Measurements from ENCODE around the gene BAZ2A. TPM values are rescaled to one million over a fixed set of nuclear protein-coding genes. Genes with fewer than 3 reads are reported as not detected.

BAZ2A gene
- total RNA-seq, 1 donor from 2014 or later, result 31.4 TPM

- peak; percentile 84 for ATAC-seq
- DNase-seq (ENCODE audit: missing footprints), result peak; percentile 98
- intact Hi-C loops (cut with DNase I), result loop anchor here (2.0 kb wide), 2 partner anchors 88 to 122 kb away; partner anchors contain the start of gene NACA
These were observed 6.8 kb upstream of the BAZ2A start for GRCh38 chr12:56636675-56637540.

- intact Hi-C loops (cut with DNase I), result loop anchor here (2.0 kb wide), 2 partner anchors 89 to 121 kb away; partner anchors contain the start of gene NACA
- peak; percentile 87 for ATAC-seq
These were observed 5.9 kb upstream of the BAZ2A start for GRCh38 chr12:56635806-56636674.

GRCh38 chr12:56634837-56635791 lies 5.0 kb upstream of the BAZ2A start:
- intact Hi-C loops (cut with DNase I), result loop anchor here (5.0 kb wide), 1 partner anchor 43 kb away; no protein-coding TSS in a partner anchor
- DNase-seq (ENCODE audit: missing footprints), result peak; percentile 83

More at GRCh38 chr12:56635806-56636674, 5.9 kb upstream of the BAZ2A start:
- DNase-seq (ENCODE audit: missing footprints), result peak; percentile 91

GRCh38 chr12:56634242-56634836 lies 4.2 kb upstream of the BAZ2A start:
- DNase-seq (ENCODE audit: missing footprints), result no peak
- no peak for ATAC-seq
- intact Hi-C loops (cut with DNase I), result loop anchor here (5.0 kb wide), 1 partner anchor 42 kb away; no protein-coding TSS in a partner anchor

More at GRCh38 chr12:56634837-56635791, 5.0 kb upstream of the BAZ2A start:
- ATAC-seq, result peak; percentile 23

- no peak for ATAC-seq
- intact Hi-C loops (cut with DNase I), result loop anchor here (5.0 kb wide), 1 partner anchor 41 kb away; no protein-coding TSS in a partner anchor
- no peak for DNase-seq (ENCODE audit: missing footprints)
These were observed 3.5 kb upstream of the BAZ2A start for GRCh38 chr12:56633468-56634241.

GRCh38 chr12:56632701-56633467 lies 2.8 kb upstream of the BAZ2A start:
- DNase-seq (ENCODE audit: missing footprints) (no peak), ATAC-seq (no peak)
- intact Hi-C loops (cut with DNase I), result loop anchor here (5.0 kb wide), 1 partner anchor 41 kb away; no protein-coding TSS in a partner anchor

- peak; percentile 23 for ATAC-seq
- peak; percentile 83 for DNase-seq (ENCODE audit: missing footprints)
- intact Hi-C loops (cut with DNase I), result loop anchor here (5.0 kb wide), 1 partner anchor 40 kb away; no protein-coding TSS in a partner anchor
These were observed 1.9 kb upstream of the BAZ2A start for GRCh38 chr12:56631790-56632700.

- DNase-seq (ENCODE audit: missing footprints) (peak; percentile 72), ATAC-seq (peak; percentile 38)
- intact Hi-C loops (cut with DNase I), result loop anchor here (5.0 kb wide), 1 partner anchor 37 kb away; no protein-coding TSS in a partner anchor
These were observed 507 bp downstream of the BAZ2A start for GRCh38 chr12:56629459-56630179.

- intact Hi-C loops (cut with DNase I), result no loop called here
- peak; percentile 89 for DNase-seq (ENCODE audit: missing footprints)
These were observed 1.3 kb downstream of the BAZ2A start for GRCh38 chr12:56628671-56629458.

GRCh38 chr12:56626701-56627100 lies 3.4 kb downstream of the BAZ2A start:
- ATAC-seq, result no peak
- no peak for DNase-seq (ENCODE audit: missing footprints)
- intact Hi-C loops (cut with DNase I), result no loop called here

More at GRCh38 chr12:56628671-56629458, 1.3 kb downstream of the BAZ2A start:
- peak; percentile 18 for ATAC-seq

- ATAC-seq, result no peak
- intact Hi-C loops (cut with DNase I), result no loop called here
- DNase-seq (ENCODE audit: missing footprints), result no peak
These were observed 7.6 kb downstream of the BAZ2A start for GRCh38 chr12:56622535-56622934.

- peak; percentile 76 for ATAC-seq
- no peak for DNase-seq (ENCODE audit: missing footprints)
- intact Hi-C loops (cut with DNase I), result no loop called here
These were observed 13.2 kb downstream of the BAZ2A start for GRCh38 chr12:56616925-56617324.

- intact Hi-C loops (cut with DNase I), result no loop called here
- peak; percentile 87 for ATAC-seq
- no peak for DNase-seq (ENCODE audit: missing footprints)
These were observed 13.9 kb downstream of the BAZ2A start for GRCh38 chr12:56616244-56616643.

GRCh38 chr12:56614627-56615026 lies 15.5 kb downstream of the BAZ2A start:
- intact Hi-C loops (cut with DNase I), result no loop called here
- no peak for DNase-seq (ENCODE audit: missing footprints)
- ATAC-seq, result no peak

Data from Right ventricle myocardium inferior (tissue), 1 donor.